ENCODE data around the gene LYVE1.

Gene LYVE1

DNA sequence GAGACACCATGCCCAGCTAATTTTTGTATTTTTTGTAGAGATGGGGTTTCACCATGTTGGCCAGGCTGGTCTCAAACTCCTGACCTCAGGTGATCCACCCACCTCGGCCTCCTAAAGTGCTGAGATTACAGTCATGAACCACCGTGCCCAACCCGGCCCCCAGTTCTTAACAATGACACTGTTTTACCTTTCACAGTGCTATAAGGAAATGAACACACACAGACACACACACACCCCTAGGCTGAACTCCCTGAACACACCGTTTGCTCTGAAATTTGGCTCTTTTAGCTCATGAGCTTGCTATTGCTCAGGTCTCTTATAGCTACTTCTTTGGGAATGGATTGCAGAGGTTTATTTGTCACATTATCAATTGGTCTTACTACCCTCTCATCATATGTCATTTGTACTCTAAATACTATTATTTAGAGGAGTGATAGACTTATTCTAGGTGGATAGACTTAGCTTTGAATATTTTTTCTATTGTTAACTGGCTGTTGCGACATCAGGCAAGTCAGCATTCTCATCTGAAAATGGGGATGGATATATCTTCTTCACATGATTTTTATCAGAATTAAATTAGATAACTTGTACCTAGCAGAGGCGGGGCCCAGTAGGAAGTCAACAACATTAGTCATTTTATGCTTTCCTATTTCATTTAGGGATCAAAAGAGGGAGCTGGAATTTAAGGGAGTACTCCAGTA lies 2.1 kb downstream of the LYVE1 start:
- no peak for TF ChIP-seq TAF1 (IDR thresholded peaks at IDR 0.05; ENCODE audit: borderline replicate concordance, insufficient read depth, low read length)
- no peak for TF ChIP-seq SIN3A (IDR thresholded peaks at IDR 0.05; ENCODE audit: borderline replicate concordance, insufficient read depth, low read length)
- TF ChIP-seq, protein P1, sequence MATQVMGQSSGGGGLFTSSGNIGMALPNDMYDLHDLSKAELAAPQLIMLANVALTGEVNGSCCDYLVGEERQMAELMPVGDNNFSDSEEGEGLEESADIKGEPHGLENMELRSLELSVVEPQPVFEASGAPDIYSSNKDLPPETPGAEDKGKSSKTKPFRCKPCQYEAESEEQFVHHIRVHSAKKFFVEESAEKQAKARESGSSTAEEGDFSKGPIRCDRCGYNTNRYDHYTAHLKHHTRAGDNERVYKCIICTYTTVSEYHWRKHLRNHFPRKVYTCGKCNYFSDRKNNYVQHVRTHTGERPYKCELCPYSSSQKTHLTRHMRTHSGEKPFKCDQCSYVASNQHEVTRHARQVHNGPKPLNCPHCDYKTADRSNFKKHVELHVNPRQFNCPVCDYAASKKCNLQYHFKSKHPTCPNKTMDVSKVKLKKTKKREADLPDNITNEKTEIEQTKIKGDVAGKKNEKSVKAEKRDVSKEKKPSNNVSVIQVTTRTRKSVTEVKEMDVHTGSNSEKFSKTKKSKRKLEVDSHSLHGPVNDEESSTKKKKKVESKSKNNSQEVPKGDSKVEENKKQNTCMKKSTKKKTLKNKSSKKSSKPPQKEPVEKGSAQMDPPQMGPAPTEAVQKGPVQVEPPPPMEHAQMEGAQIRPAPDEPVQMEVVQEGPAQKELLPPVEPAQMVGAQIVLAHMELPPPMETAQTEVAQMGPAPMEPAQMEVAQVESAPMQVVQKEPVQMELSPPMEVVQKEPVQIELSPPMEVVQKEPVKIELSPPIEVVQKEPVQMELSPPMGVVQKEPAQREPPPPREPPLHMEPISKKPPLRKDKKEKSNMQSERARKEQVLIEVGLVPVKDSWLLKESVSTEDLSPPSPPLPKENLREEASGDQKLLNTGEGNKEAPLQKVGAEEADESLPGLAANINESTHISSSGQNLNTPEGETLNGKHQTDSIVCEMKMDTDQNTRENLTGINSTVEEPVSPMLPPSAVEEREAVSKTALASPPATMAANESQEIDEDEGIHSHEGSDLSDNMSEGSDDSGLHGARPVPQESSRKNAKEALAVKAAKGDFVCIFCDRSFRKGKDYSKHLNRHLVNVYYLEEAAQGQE (IDR thresholded peaks at IDR 0.05; ENCODE audit: insufficient read depth in 1 of 2, low read depth in 2 of 2, low read length in 2 of 2): no peak
- TF ChIP-seq FOXP2 (optimal IDR thresholded peaks at IDR 0.05; ENCODE audit: borderline replicate concordance, extremely low read depth, extremely low read length, insufficient read depth): no peak
- TF ChIP-seq POLR2AphosphoS5 (IDR thresholded peaks at IDR 0.05; ENCODE audit: low read depth, low read length): no peak

DNA sequence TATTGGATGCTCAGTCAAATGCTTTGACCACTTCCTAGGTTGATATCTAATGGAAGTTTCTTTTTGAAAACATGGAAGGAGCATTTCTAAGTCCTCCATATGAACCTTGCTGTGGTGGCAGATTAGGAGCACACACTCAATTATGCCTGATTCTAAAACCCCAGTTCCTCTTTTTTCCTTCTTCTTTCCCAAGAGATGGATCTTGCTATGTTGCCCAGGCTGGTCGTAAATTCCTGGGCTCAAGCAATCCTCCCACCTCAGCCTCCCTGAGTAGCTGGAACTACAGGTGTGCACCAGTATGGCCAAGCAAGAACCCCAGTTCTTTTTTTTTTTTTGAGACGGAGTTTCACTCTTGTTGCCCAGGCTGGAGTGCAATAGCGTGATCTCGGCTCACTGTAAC lies 3.0 kb downstream of the LYVE1 start:
- TF ChIP-seq SIN3A (IDR thresholded peaks at IDR 0.05; ENCODE audit: borderline replicate concordance, insufficient read depth, low read length): no peak
- TF ChIP-seq, protein P1 (IDR thresholded peaks at IDR 0.05; ENCODE audit: insufficient read depth in 1 of 2, low read depth in 2 of 2, low read length in 2 of 2): no peak
- no peak for TF ChIP-seq FOXP2 (optimal IDR thresholded peaks at IDR 0.05; ENCODE audit: borderline replicate concordance, extremely low read depth, extremely low read length, insufficient read depth)
- no peak for TF ChIP-seq TAF1 (IDR thresholded peaks at IDR 0.05; ENCODE audit: borderline replicate concordance, insufficient read depth, low read length)
- no peak for TF ChIP-seq POLR2AphosphoS5 (IDR thresholded peaks at IDR 0.05; ENCODE audit: low read depth, low read length)

DNA sequence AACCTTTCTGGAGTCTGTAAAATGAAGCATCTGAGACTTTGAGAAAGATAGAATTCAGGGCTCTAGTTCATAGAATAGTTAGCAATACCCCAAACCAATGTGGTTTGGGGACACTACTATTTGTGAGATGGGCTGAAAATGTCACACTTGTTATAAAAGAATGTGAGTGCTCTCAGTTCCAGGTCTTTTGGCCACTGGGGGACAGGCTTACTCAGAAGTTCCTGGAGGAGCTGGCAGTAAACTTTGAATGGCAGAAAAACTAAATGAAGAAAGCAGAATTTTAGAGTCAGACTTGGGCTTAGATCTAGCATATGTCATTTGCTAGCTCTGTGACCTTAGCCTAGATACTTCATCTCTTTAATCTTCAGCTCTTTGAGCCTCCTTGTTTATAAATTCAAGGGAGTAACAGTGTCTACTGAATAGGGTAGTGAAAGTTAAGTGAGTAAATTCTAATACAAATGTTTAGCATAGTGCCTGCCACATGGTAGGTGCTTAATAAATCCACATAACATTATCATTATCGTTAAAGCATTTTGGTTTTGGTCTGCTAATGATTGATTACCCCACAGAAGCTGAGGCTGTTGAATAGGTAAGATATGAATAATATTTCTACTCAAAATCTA lies 3.7 kb downstream of the LYVE1 start:
- TF ChIP-seq SIN3A (IDR thresholded peaks at IDR 0.05; ENCODE audit: borderline replicate concordance, insufficient read depth, low read length): no peak
- TF ChIP-seq POLR2AphosphoS5 (IDR thresholded peaks at IDR 0.05; ENCODE audit: low read depth, low read length): no peak
- TF ChIP-seq TAF1 (IDR thresholded peaks at IDR 0.05; ENCODE audit: borderline replicate concordance, insufficient read depth, low read length): no peak
- TF ChIP-seq, protein P1 (IDR thresholded peaks at IDR 0.05; ENCODE audit: insufficient read depth in 1 of 2, low read depth in 2 of 2, low read length in 2 of 2): no peak
- TF ChIP-seq FOXP2 (optimal IDR thresholded peaks at IDR 0.05; ENCODE audit: borderline replicate concordance, extremely low read depth, extremely low read length, insufficient read depth): no peak

DNA sequence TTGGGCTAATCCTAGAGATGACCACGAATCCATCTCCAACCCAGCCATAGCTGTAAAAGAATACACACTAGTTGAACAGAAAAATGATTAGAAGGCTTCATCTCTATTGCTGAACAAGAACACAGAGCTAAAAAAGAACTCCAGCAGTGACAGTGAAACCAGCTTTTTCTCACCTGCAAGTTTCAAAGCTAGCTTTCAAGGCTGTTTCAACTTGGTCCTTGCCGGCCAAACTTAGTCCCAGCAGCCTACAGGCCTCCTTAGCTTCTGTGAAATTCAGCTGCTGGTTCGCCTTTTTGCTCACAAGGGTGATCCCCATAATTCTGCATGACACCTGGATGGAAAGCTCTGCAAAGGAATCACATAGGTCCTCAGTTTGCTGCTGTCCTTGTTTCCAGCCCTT lies 4.4 kb downstream of the LYVE1 start:
- no peak for TF ChIP-seq FOXP2 (optimal IDR thresholded peaks at IDR 0.05; ENCODE audit: borderline replicate concordance, extremely low read depth, extremely low read length, insufficient read depth)
- TF ChIP-seq, protein P1 (IDR thresholded peaks at IDR 0.05; ENCODE audit: insufficient read depth in 1 of 2, low read depth in 2 of 2, low read length in 2 of 2): no peak
- no peak for TF ChIP-seq TAF1 (IDR thresholded peaks at IDR 0.05; ENCODE audit: borderline replicate concordance, insufficient read depth, low read length)
- TF ChIP-seq SIN3A (IDR thresholded peaks at IDR 0.05; ENCODE audit: borderline replicate concordance, insufficient read depth, low read length): no peak
- no peak for TF ChIP-seq POLR2AphosphoS5 (IDR thresholded peaks at IDR 0.05; ENCODE audit: low read depth, low read length)
